ENCODE results near the gene MB. TPM values are rescaled to one million over a fixed set of nuclear protein-coding genes. Genes with fewer than 3 reads are reported as not detected.

MB gene
- total RNA-seq, 4 donors from 2014 or later = 5.6 to 11.7 (median 9.8) TPM

DNA sequence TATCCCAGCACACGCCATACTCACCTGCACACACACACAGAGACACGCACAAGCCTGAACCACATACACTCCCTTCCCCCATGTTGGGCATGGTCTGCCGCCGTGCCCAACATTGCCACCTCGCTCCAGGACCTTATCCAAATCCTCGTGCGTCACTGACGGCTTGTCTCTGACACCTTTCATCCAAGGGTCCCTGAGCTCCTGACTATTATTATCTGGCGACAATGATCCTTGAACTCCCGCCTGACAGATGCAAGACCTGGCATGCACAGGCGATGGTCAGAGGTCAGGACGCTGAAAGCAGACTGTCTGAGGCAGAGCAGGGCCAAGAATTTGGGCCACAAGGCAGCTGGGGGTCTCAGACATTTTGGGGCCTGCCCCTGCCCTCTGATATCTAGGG, 4.2 kb downstream of the MB start:
- Histone ChIP-seq H3K4me3 (no peak overlapping the region), H3K27me3 (no peaks in the 10 kb centered on the region), H3K9me3 (no peaks in the 10 kb centered on the region), H3K27ac (no peak overlapping the region), H3K4me1 (peaks cover 0 to 6% (median 0%) of the 10 kb centered on the region in 4 donors), H3K36me3 (no peaks in the 10 kb centered on the region)
- DNase-seq = no peak
- TF ChIP-seq, protein P1, sequence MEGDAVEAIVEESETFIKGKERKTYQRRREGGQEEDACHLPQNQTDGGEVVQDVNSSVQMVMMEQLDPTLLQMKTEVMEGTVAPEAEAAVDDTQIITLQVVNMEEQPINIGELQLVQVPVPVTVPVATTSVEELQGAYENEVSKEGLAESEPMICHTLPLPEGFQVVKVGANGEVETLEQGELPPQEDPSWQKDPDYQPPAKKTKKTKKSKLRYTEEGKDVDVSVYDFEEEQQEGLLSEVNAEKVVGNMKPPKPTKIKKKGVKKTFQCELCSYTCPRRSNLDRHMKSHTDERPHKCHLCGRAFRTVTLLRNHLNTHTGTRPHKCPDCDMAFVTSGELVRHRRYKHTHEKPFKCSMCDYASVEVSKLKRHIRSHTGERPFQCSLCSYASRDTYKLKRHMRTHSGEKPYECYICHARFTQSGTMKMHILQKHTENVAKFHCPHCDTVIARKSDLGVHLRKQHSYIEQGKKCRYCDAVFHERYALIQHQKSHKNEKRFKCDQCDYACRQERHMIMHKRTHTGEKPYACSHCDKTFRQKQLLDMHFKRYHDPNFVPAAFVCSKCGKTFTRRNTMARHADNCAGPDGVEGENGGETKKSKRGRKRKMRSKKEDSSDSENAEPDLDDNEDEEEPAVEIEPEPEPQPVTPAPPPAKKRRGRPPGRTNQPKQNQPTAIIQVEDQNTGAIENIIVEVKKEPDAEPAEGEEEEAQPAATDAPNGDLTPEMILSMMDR (IDR thresholded peaks at IDR 0.05) = no peak
- TF ChIP-seq POLR2A (IDR thresholded peaks at IDR 0.05) = no peak

DNA sequence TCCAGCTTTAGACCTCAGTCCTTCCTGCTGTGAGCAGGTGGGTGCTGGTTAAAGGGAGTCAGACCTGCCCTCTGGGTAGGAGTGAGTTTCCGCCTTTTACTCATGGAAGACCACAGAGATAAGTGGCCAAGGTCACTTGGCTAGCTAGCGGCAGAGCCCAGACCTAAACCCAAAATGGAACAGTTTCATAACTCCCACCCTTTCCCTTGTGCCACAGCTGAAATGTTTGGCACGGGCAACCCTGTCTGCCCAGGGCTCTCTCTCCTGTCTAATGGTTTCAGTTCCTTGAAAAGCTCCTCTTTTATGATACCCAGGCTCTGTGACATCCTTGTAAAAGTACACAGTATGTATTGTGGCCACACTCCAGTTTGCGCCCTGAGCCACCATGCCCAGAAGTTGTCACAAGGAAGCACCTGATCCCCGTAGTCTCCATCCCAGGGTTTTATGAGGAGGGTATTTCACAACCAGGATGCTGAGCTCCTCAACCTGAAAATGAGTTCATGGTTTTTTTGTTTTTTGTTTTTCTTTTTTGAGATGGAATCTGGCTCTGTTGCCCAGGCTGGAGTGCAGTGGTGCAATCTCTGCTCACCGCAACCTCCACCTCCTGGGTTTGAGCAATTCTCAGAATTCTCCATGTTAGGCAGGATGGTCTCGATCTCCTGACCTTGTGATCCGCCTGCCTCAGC, 5.1 kb downstream of the MB start:
- Histone ChIP-seq H3K4me1 (no peaks in the 10 kb centered on the region), H3K36me3 (no peaks in the 10 kb centered on the region), H3K9me3 (no peaks in the 10 kb centered on the region), H3K4me3 (no peak overlapping the region), H3K27me3 (no peaks in the 10 kb centered on the region), H3K27ac (no peak overlapping the region)
- no peak for TF ChIP-seq POLR2A (IDR thresholded peaks at IDR 0.05)
- TF ChIP-seq, protein P1 (IDR thresholded peaks at IDR 0.05) = no peak
- no peak for DNase-seq

DNA sequence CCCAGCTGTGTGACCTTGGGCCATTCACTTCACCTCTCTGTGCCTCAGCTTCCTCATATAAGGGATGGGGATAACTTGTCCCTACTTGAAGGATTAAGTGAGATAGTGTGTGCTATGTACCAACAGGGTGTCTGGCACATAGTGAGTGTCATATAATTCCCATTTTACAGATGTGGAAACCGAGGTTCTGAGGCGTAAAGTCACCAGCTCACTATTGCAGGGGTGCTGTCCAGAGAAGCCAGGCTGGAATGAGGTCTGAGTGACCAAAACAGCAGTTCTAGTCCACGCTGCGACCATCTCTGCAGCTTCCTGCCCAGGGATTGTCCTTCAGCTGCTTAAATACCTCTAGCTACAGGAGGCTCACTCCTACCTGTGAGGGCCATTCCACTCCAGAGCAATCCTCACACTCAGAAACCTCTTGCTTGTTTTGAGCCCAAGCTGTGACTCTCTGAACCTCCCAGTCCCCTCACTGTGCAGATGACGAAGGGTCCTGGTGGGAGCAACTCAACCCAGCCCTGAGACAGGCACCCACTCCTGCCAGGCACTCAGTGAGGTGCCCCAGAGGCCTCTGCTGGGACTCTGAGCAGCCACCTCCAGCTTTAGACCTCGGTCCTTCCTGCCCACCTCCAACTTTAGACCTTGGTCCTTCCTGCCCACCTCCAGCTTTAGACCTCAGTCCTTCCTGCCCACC, 5.8 kb downstream of the MB start:
- Histone ChIP-seq H3K4me3 (no peak overlapping the region), H3K27me3 (no peaks in the 10 kb centered on the region), H3K4me1 (no peaks in the 10 kb centered on the region), H3K27ac (no peak overlapping the region), H3K36me3 (no peaks in the 10 kb centered on the region), H3K9me3 (no peaks in the 10 kb centered on the region)
- TF ChIP-seq POLR2A (IDR thresholded peaks at IDR 0.05) = no peak
- TF ChIP-seq, protein P1 (IDR thresholded peaks at IDR 0.05) = no peak
- no peak for DNase-seq

DNA sequence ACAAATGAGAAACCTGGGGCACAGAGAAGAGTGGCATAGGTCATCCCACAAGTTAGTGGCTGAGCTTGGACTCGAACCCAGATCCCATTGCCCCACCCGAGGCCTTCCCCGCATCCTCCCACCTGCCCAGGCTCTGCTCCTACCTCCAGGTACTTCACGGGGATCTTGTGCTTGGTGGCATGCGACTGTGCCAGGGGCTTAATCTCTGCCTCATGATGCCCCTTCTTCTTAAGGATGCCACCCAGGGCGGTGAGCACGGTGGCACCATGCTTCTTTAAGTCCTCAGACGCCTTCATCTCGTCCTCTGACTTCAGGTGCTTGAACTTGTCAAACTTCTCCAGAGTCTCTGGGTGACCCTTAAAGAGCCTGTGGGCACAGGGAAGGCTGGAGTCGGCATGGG, 6.4 kb downstream of the MB start:
- Histone ChIP-seq H3K27me3 (no peaks in the 10 kb centered on the region), H3K9me3 (no peaks in the 10 kb centered on the region), H3K27ac (no peak overlapping the region), H3K4me3 (no peak overlapping the region), H3K36me3 (no peaks in the 10 kb centered on the region), H3K4me1 (no peaks in the 10 kb centered on the region)
- TF ChIP-seq POLR2A (IDR thresholded peaks at IDR 0.05) = no peak
- TF ChIP-seq, protein P1 (IDR thresholded peaks at IDR 0.05) = no peak
- no peak for DNase-seq

DNA sequence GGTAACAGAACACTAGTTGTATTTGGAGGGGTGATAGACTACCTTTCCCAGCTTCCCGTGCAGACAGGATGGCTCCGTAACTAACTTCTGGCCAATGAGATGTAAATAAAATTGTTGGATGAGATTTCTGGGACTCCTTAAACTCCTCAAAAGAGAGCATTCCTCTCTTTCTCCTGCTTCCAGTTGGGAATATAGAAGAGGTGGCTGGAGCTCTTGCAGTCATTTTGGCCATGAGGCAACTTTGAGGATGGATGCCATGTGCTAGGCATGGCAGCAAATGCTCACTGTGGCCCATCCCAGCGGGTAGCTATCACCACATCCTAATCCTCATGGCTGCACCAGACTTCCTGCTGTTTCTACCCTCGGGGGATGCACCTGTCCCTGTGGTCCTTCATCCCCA, 7.4 kb downstream of the MB start:
- H3K36me3 ChIP-seq = no peaks in the 10 kb centered on the region
- no peaks in the 10 kb centered on the region for H3K27me3 ChIP-seq
- no peak for DNase-seq
- H3K4me1 ChIP-seq = no peaks in the 10 kb centered on the region
- no peak overlapping the region for H3K4me3 ChIP-seq
- TF ChIP-seq, protein P1 (IDR thresholded peaks at IDR 0.05) = no peak
- TF ChIP-seq POLR2A (IDR thresholded peaks at IDR 0.05) = no peak
- H3K27ac ChIP-seq = no peak overlapping the region
- no peaks in the 10 kb centered on the region for H3K9me3 ChIP-seq

Measured in Peyer's patch (tissue), 4 donors.